MM.1S (cell line): ENCODE data around the gene PTPRN2.

Experiments used
- DNase-seq: peaks from one replicate; pipeline ENCODE4 v3.0.0-alpha.2; 2015
- H2AFZ ChIP-seq: fragments of 300-600 bp; sonication (generic); 2 replicates; pipeline ENCODE4 v1.6.0; 2016; ENCODE audit warnings: antibody characterized with exemption, low read length
- H3F3A ChIP-seq: fragments of 300-600 bp; sonication (generic); 2 replicates; pipeline ENCODE4 v1.6.1; 2016; ENCODE audit warnings: mild to moderate bottlenecking, antibody characterized with exemption, low read length, moderate library complexity, mixed read lengths; ENCODE audit not compliant: insufficient read depth
- H3K27ac ChIP-seq: fragments of 300-600 bp; sonication (generic); 2 replicates; pipeline ENCODE4 v1.5.1; 2016; ENCODE audit warnings: mild to moderate bottlenecking, low read length
- H3K27me3 ChIP-seq: fragments of 300-600 bp; sonication (generic); replicated peaks from 2 replicates; pipeline ENCODE4 v1.6.0; 2016; ENCODE audit warnings: low read length; ENCODE audit not compliant: insufficient read depth
- H3K36me3 ChIP-seq: fragments of 300-600 bp; sonication (generic); replicated peaks from 2 replicates; pipeline ENCODE4 v1.6.1; 2016; ENCODE audit warnings: mild to moderate bottlenecking, low read length, mixed read lengths; ENCODE audit not compliant: insufficient read depth
- H3K4me1 ChIP-seq: fragments of 300-600 bp; sonication (generic); 2 replicates; pipeline ENCODE4 v1.6.1; 2016; ENCODE audit warnings: low read length, mixed read lengths
- H3K4me2 ChIP-seq: fragments of 300-600 bp; sonication (generic); 2 replicates; pipeline ENCODE4 v1.6.0; 2016; ENCODE audit warnings: low read depth, low read length
- H3K4me3 ChIP-seq: fragments of 300-600 bp; sonication (generic); 2 replicates; pipeline ENCODE4 v1.5.1; 2016; ENCODE audit warnings: low read length, mixed read lengths
- H3K79me2 ChIP-seq: fragments of 300-600 bp; sonication (generic); 2 replicates; pipeline ENCODE4 v1.6.1; 2016; ENCODE audit warnings: mixed run types, low read length, mixed read lengths
- H3K9ac ChIP-seq: fragments of 300-600 bp; sonication (generic); 2 replicates; pipeline ENCODE4 v1.6.1; 2016; ENCODE audit warnings: low read length, mixed read lengths
- H3K9me2 ChIP-seq: fragments of 300-600 bp; sonication (generic); replicated peaks from 2 replicates; pipeline ENCODE4 v1.6.1; 2016; ENCODE audit warnings: mild to moderate bottlenecking, low read length, mixed read lengths; ENCODE audit not compliant: insufficient read depth
- H3K9me3 ChIP-seq: fragments of 300-600 bp; sonication (generic); replicated peaks from 2 replicates; pipeline ENCODE4 v1.6.1; 2016; ENCODE audit warnings: mild to moderate bottlenecking, low read length, mixed read lengths; ENCODE audit not compliant: insufficient read depth
- H4K20me1 ChIP-seq: fragments of 300-600 bp; sonication (generic); 2 replicates; pipeline ENCODE4 v1.6.1; 2016; ENCODE audit warnings: mild to moderate bottlenecking, low read length, moderate library complexity, mixed read lengths; ENCODE audit not compliant: insufficient read depth
- CTCF ChIP-seq: fragments of 300-600 bp; sonication (generic); IDR thresholded peaks from 2 replicates; pipeline ENCODE4 v1.5.1; 2016; ENCODE audit warnings: antibody characterized with exemption, low read length, mixed read lengths
- EZH2 ChIP-seq: fragments of 300-600 bp; sonication (generic); optimal IDR thresholded peaks from 2 replicates; pipeline ENCODE3; 2017; ENCODE audit warnings: low read depth, mild to moderate bottlenecking, antibody characterized with exemption, low read length, mixed read lengths
- EZH2phosphoT487 ChIP-seq: fragments of 300-600 bp; sonication (generic); IDR thresholded peaks from 2 replicates; pipeline ENCODE4 v1.6.1; 2018; ENCODE audit warnings: antibody characterized with exemption, low read length

The PTPRN2 gene

GRCh38 chr7:158011941-158012340, 575.7 kb downstream of the PTPRN2 start:
- peak overlapping the region; percentile 25; the same call in 1 of the 2 replicates for H3K4me2 ChIP-seq
- TF ChIP-seq CTCF (no peak), EZH2phosphoT487 (no peak), EZH2 (no peak)

GRCh38 chr7:158010961-158011693, 576.5 kb downstream of the PTPRN2 start:
- Histone ChIP-seq H3K9ac (no peak overlapping the region), H4K20me1 (no peaks in the 10 kb centered on the region), H3K79me2 (no peaks in the 10 kb centered on the region), H3K9me2 (no peaks in the 10 kb centered on the region), H3K27ac (no peak overlapping the region), H3K27me3 (no peaks in the 10 kb centered on the region), H3K9me3 (no peaks in the 10 kb centered on the region), H3K36me3 (no peaks in the 10 kb centered on the region), H3F3A (0 out of 2 replicates have a peak, but pooled peaks cover under 1% of the 10 kb centered on the region), H3K4me1 (peaks cover 31% of the 10 kb centered on the region), H3K4me3 (peak overlapping the region; percentile 11; the same call in 1 of the 2 replicates), H2AFZ (0 out of 2 replicates have a peak overlapping the region, but pooled peaks have one; percentile 1), H3K4me2 (peak overlapping the region; percentile 25; the same call in 1 of the 2 replicates)
- peak; percentile 35 for DNase-seq
- peak; percentile 56 for TF ChIP-seq CTCF
- no peak for TF ChIP-seq EZH2

More at GRCh38 chr7:158011941-158012340, 575.7 kb downstream of the PTPRN2 start:
- peaks cover 34% of the 10 kb centered on the region for H3K4me1 ChIP-seq
- no peak overlapping the region for H3K9ac ChIP-seq
- no peak for DNase-seq
- no peaks in the 10 kb centered on the region for H3K9me3 ChIP-seq
- H4K20me1 ChIP-seq = no peaks in the 10 kb centered on the region
- H3K79me2 ChIP-seq = no peaks in the 10 kb centered on the region
- H3K27me3 ChIP-seq = no peaks in the 10 kb centered on the region
- H3F3A ChIP-seq = peaks cover 8% of the 10 kb centered on the region
- H3K9me2 ChIP-seq = no peaks in the 10 kb centered on the region
- H2AFZ ChIP-seq = 0 out of 2 replicates have a peak overlapping the region, but pooled peaks have one; percentile 1
- no peaks in the 10 kb centered on the region for H3K36me3 ChIP-seq
- H3K27ac ChIP-seq = no peak overlapping the region
- H3K4me3 ChIP-seq = no peak overlapping the region

GRCh38 chr7:158009886-158010285, 577.7 kb downstream of the PTPRN2 start:
- Histone ChIP-seq H3K9me3 (no peaks in the 10 kb centered on the region), H3F3A (peaks cover 12% of the 10 kb centered on the region), H3K4me3 (no peak overlapping the region), H3K9ac (no peak overlapping the region), H3K27ac (no peak overlapping the region), H3K36me3 (no peaks in the 10 kb centered on the region), H2AFZ (no peak overlapping the region), H3K4me1 (peaks cover 30% of the 10 kb centered on the region), H3K9me2 (no peaks in the 10 kb centered on the region), H3K4me2 (no peak overlapping the region), H3K79me2 (no peaks in the 10 kb centered on the region), H4K20me1 (no peaks in the 10 kb centered on the region), H3K27me3 (no peaks in the 10 kb centered on the region)
- DNase-seq = no peak
- TF ChIP-seq EZH2phosphoT487 (no peak), CTCF (no peak), EZH2 (no peak)
